GM12878 (cell line): ENCODE results near the gene EIF1. TPM values are rescaled to one million over a fixed set of nuclear protein-coding genes. Genes with fewer than 3 reads are reported as not detected.

ENCODE experiments used
- ATAC-seq: fragments of 200-7000 bp; cut with Tn5 transposase; 3 replicates; pipeline ENCODE4 v1.9.1; 2020; ENCODE audit warnings: mild to moderate bottlenecking, moderate library complexity
- BruUV-seq: library from RNA; stranded (reverse); fragments of 400-500 nt; replicated peaks from 2 replicates; lab custom pipeline; 2021; lab: Mats Ljungman, UMichigan
- CTCF ChIA-PET: fragments of 300-600 bp; sonication (Branson Sonifier 250); formaldehyde crosslinking; extraction: SDS; loops from one replicate; lab custom pipeline; 2021; ENCODE audit warnings: inconsistent platforms; lab: Yijun Ruan, JAX
- POLR2A ChIA-PET: fragments of 350-600 bp; formaldehyde crosslinking; extraction: SDS; loops from one replicate; lab custom pipeline; 2021; ENCODE audit warnings: inconsistent platforms; lab: Charles Lee
- RAD21 ChIA-PET: fragments of 300-600 bp; sonication (Branson Sonifier 250); formaldehyde crosslinking; loops from one replicate; lab custom pipeline; 2023; ENCODE audit warnings: antibody characterized with exemption; ENCODE audit not compliant: unreplicated experiment; lab: Charles Lee
- SMC1A ChIA-PET: fragments of 300-600 bp; sonication (Branson Sonifier 250); formaldehyde crosslinking; loops from one replicate; lab custom pipeline; 2023; ENCODE audit not compliant: unreplicated experiment, uncharacterized antibody; lab: Charles Lee
- DNase-seq: peaks from one replicate; pipeline ENCODE4 v3.0.0-alpha.2; 2011; ENCODE audit warnings: low read depth, low spot score
- FAIRE-seq: peaks from 3 replicates; lab custom pipeline; 2011; peaks lifted over from hg19 to GRCh38; lab: Jason Lieb, UNC
- H2AFZ ChIP-seq: 2 replicates; pipeline ENCODE4 v1.6.0; 2011; ENCODE audit warnings: low read depth, low read length, control low read depth; ENCODE audit not compliant: control insufficient read depth
- H3K27ac ChIP-seq: 2 replicates; pipeline ENCODE4 v1.5.1; 2011; ENCODE audit warnings: control low read depth; ENCODE audit not compliant: control insufficient read depth, insufficient read depth
- H3K27me3 ChIP-seq, 2 experiments: replicated peaks in 1 of 2; 2 replicates each; pipeline versions ENCODE4 v1.6.0 to v1.6.1; 2011; ENCODE audit warnings: low read length in 1 of 2; ENCODE audit not compliant: control insufficient read depth in 2 of 2, insufficient read depth in 2 of 2
- H3K36me3 ChIP-seq, 2 experiments: 2 replicates each; pipeline ENCODE4 v1.5.1; 2011; ENCODE audit warnings: low read length in 1 of 2; ENCODE audit not compliant: control insufficient read depth in 2 of 2, insufficient read depth in 2 of 2
- H3K4me1 ChIP-seq: 2 replicates; pipeline ENCODE4 v1.6.1; 2011; ENCODE audit warnings: mild to moderate bottlenecking, low read length, moderate library complexity, mixed read lengths; ENCODE audit not compliant: control insufficient read depth, insufficient read depth
- H3K4me2 ChIP-seq: 2 replicates; pipeline ENCODE4 v1.6.0; 2011; ENCODE audit warnings: control low read depth; ENCODE audit not compliant: control insufficient read depth, insufficient read depth
- H3K4me3 ChIP-seq: fragments of 200-600 bp; sonication (generic); 2 replicates; pipeline ENCODE4 v1.5.1; 2016
- H3K79me2 ChIP-seq: 2 replicates; pipeline ENCODE4 v1.6.0; 2011; ENCODE audit warnings: low read length; ENCODE audit not compliant: control insufficient read depth, insufficient read depth
- H3K9ac ChIP-seq: 2 replicates; pipeline ENCODE4 v1.8.0; 2011; ENCODE audit warnings: low read length, control low read depth, mixed read lengths; ENCODE audit not compliant: control insufficient read depth, insufficient read depth
- H3K9me3 ChIP-seq: replicated peaks from 3 replicates; pipeline ENCODE4 v1.5.1; 2011; ENCODE audit warnings: mild to moderate bottlenecking, low read length; ENCODE audit not compliant: control insufficient read depth, insufficient read depth
- H4K20me1 ChIP-seq: 2 replicates; pipeline ENCODE4 v1.6.0; 2011; ENCODE audit not compliant: control insufficient read depth, insufficient read depth
- NFXL1 ChIP-seq: fragments of 450-650 bp; IDR thresholded peaks from 2 replicates; pipeline ENCODE4 v1.6.1; 2017; ENCODE audit warnings: antibody characterized with exemption, mild to moderate bottlenecking, borderline replicate concordance
- ZBTB11 ChIP-seq: fragments of 450-650 bp; formaldehyde crosslinking; IDR thresholded peaks from 2 replicates; pipeline ENCODE4 v1.5.0; 2022; ENCODE audit warnings: mild to moderate bottlenecking, missing genetic modification characterization
- WGBS: methylation state at CpG from one replicate; pipeline ENCODE4 v1.1.6; 2016; ENCODE audit warnings: low lambda C conversion rate; ENCODE audit not compliant: insufficient replicate concordance, insufficient coverage; ENCODE audit errors: missing lambda C conversion rate; 5-methylcytosine and 5-hydroxymethylcytosine counted together
- in situ Hi-C: fragments of 300-500 bp; cut with MboI; formaldehyde crosslinking; loops from 9 replicates; pipeline ENCODE4 v1.14.3; 2018; ENCODE audit warnings: mixed read lengths
- intact Hi-C: fragments of 100-400 bp; cut with micrococcal nuclease; formaldehyde crosslinking; loops from one replicate; pipeline ENCODE4 v1.14.2; 2022; ENCODE audit not compliant: unreplicated experiment
- polyA plus RNA-seq, 11 experiments: library from polyadenylated mRNA; depleted of rRNA in 4 of 11; unstranded in 6 of 11; stranded (reverse) in 5 of 11; fragments of >200 nt; fragmentation: Nextera tagmentation in 4 of 11; fragmentation: Illumina TruSeq in 1 of 11; extraction: Ambion mirVana in 4 of 11; extraction: Trizol in 1 of 11; gene quantifications; 1 replicate in 1 of 11; 2 replicates in 10 of 11; pipeline versions ENCODE4 v1.2.1 to v1.2.3, GENCODE V29; 2011 to 2016; ENCODE audit warnings: inconsistent platforms in 2 of 11, missing spikeins in 2 of 11, low read depth in 1 of 11
- total RNA-seq, 4 experiments: library from RNA; depleted of rRNA in 3 of 4; stranded (reverse); fragments of >200 nt in 3 of 4; fragmentation: Illumina TruSeq in 1 of 4; extraction: Trizol in 1 of 4; gene quantifications; 2 replicates each; pipeline versions ENCODE4 v1.2.1 to v1.2.3, GENCODE V29; 2013 to 2021

The EIF1 gene
- total and polyA plus RNA-seq, 10 of the 15 experiments (the other 5 are each of a cell fraction or from before 2014, with no cell fraction given) = 39.4 to 815 (median 480) TPM

GRCh38 chr17:41705271-41705991 lies 16.7 kb downstream of the EIF1 start:
- no peak overlapping the region for H2AFZ ChIP-seq
- ChIA-PET RAD21 (interaction anchor here (0.7 to 1.2 kb wide), 2 partner anchors 26 to 57 kb away, joined by 3 to 4 read pairs; no protein-coding TSS in a partner anchor), CTCF (interaction anchor here (0.6 to 1.0 kb wide), 4 partner anchors 9 to 744 kb away, joined by 3 to 4 read pairs (median 3); no protein-coding TSS in a partner anchor), SMC1A (no interaction called here), POLR2A (interaction anchor here (0.6 to 1.1 kb wide), 2 partner anchors 15 to 81 kb away, joined by 3 read pairs; partner anchors contain the start of gene JUP)
- FAIRE-seq (no peak), ATAC-seq (no peak; the same call in 2 of the 3 replicates), DNase-seq (no peak)
- in situ Hi-C loops (no loop called here), intact Hi-C loops (no loop called here)
- H3K27ac ChIP-seq = no peak overlapping the region
- no peak overlapping the region for H3K4me2 ChIP-seq
- H4K20me1 ChIP-seq = no peaks in the 10 kb centered on the region
- H3K9ac ChIP-seq = no peak overlapping the region
- H3K27me3 ChIP-seq = no peaks in the 10 kb centered on the region; a peak in 1 of 4 replicates
- 25% methylated on average over 13 of the region's 13 CpGs for WGBS
- BruUV-seq = no TSS peak
- H3K4me1 ChIP-seq = no peaks in the 10 kb centered on the region
- no peaks in the 10 kb centered on the region for H3K9me3 ChIP-seq
- TF ChIP-seq NFXL1 (no peak), ZBTB11 (CRISPR knock-in tag) (no peak)
- H3K79me2 ChIP-seq = no peaks in the 10 kb centered on the region
- no peak overlapping the region for H3K4me3 ChIP-seq
- H3K36me3 ChIP-seq = no peaks in the 10 kb centered on the region
